Common myeloid progenitor, CD34-positive (primary cell): Measurements from ENCODE around the gene GPR85.

Experiments used
- CTCF ChIA-PET: fragments of 350-600 bp; sonication (Branson Sonifier 250); formaldehyde crosslinking; loops from one replicate; lab custom pipeline; 2021; ENCODE audit warnings: antibody characterized with exemption; lab: Charles Lee
- POLR2A ChIA-PET: fragments of 350-600 bp; sonication (Branson Sonifier 250); formaldehyde crosslinking; loops from one replicate; lab custom pipeline; 2021; ENCODE audit warnings: antibody characterized with exemption; lab: Charles Lee
- DNase-seq, 3 donors: peaks; one replicate each; pipeline versions ENCODE4 v3.0.0 to v3.0.0-alpha.2; 2013
- H3K27ac ChIP-seq, 2 experiments: 1 replicate in 1 of 2; 2 replicates in 1 of 2; pipeline ENCODE4 v1.7.0; 2013; ENCODE audit warnings: inconsistent platforms in 2 of 2, low read length in 2 of 2, mild to moderate bottlenecking in 2 of 2, low read depth in 1 of 2, moderate library complexity in 1 of 2; ENCODE audit not compliant: severe bottlenecking in 2 of 2, insufficient read depth in 1 of 2, poor library complexity in 1 of 2
- H3K27me3 ChIP-seq, 5 experiments: replicated peaks in 2 of 5; 1 replicate in 3 of 5; 2 replicates in 2 of 5; pipeline versions ENCODE4 v1.6.1 to v1.7.0; 2013; ENCODE audit warnings: low read length in 4 of 5, mild to moderate bottlenecking in 2 of 5, moderate library complexity in 2 of 5, inconsistent platforms in 1 of 5; ENCODE audit not compliant: insufficient read depth in 5 of 5, control insufficient read depth in 4 of 5
- H3K36me3 ChIP-seq, 4 experiments: 1 replicate in 2 of 4; 2 replicates in 2 of 4; pipeline versions ENCODE4 v1.6.1 to v1.7.0; 2013; ENCODE audit warnings: low read length in 3 of 4, control low read depth in 1 of 4, mild to moderate bottlenecking in 1 of 4; ENCODE audit not compliant: control insufficient read depth in 4 of 4, insufficient read depth in 4 of 4
- H3K4me1 ChIP-seq, 4 experiments: 1 replicate in 3 of 4; 2 replicates in 1 of 4; pipeline versions ENCODE4 v1.6.1 to v1.7.1; 2013; ENCODE audit warnings: low read length in 3 of 4, mild to moderate bottlenecking in 3 of 4, control low read depth in 1 of 4, inconsistent platforms in 1 of 4, moderate library complexity in 1 of 4; ENCODE audit not compliant: control insufficient read depth in 4 of 4, insufficient read depth in 4 of 4; ENCODE audit errors: control extremely low read depth in 1 of 4
- H3K4me3 ChIP-seq, 7 experiments: 1 replicate in 4 of 7; 2 replicates in 3 of 7; pipeline versions ENCODE4 v1.5.1 to v1.7.0; 2013; ENCODE audit warnings: mild to moderate bottlenecking in 7 of 7, low read length in 6 of 7, moderate library complexity in 6 of 7, inconsistent platforms in 2 of 7, low read depth in 2 of 7, control low read depth in 1 of 7; ENCODE audit not compliant: insufficient read depth in 4 of 7, control insufficient read depth in 1 of 7; ENCODE audit errors: extremely low read depth in 1 of 7
- H3K9me3 ChIP-seq, 5 experiments: 1 replicate in 4 of 5; 2 replicates in 1 of 5; pipeline versions ENCODE4 v1.6.1 to v1.7.1; 2013; ENCODE audit warnings: low read length in 4 of 5, mild to moderate bottlenecking in 2 of 5, inconsistent platforms in 1 of 5, low read depth in 1 of 5, moderate library complexity in 1 of 5; ENCODE audit not compliant: control insufficient read depth in 4 of 5, insufficient read depth in 2 of 5; ENCODE audit errors: control extremely low read depth in 1 of 5
- WGBS: methylation state at CpG from one replicate; pipeline ENCODE4 v1.1.5; 2013; ENCODE audit not compliant: insufficient coverage; 5-methylcytosine and 5-hydroxymethylcytosine counted together

The GPR85 gene

GRCh38 chr7:113084496-113085172, 2.0 kb downstream of the GPR85 start:
- peaks cover 0 to 31% (median 11%) of the 10 kb centered on the region in 4 experiments for H3K4me1 ChIP-seq
- peak overlapping the region in 1 of 7 experiments; percentile 64 for H3K4me3 ChIP-seq
- 95% methylated on average over 2 of the region's 4 CpGs for WGBS
- H3K27me3 ChIP-seq: peaks cover 0 to 31% (median 15%) of the 10 kb centered on the region in 5 experiments
- H3K9me3 ChIP-seq: no peaks in the 10 kb centered on the region
- H3K36me3 ChIP-seq: no peaks in the 10 kb centered on the region
- no peak overlapping the region for H3K27ac ChIP-seq
- peak in 1 of 3 donors; percentile 44 for DNase-seq
- CTCF ChIA-PET: no interaction called here
- POLR2A ChIA-PET: no interaction called here

- CTCF ChIA-PET: no interaction called here
- Histone ChIP-seq H3K27ac (no peak overlapping the region), H3K36me3 (no peaks in the 10 kb centered on the region), H3K4me3 (peak overlapping the region in 1 of 7 experiments; percentile 32), H3K27me3 (peaks cover 0 to 31% (median 15%) of the 10 kb centered on the region in 5 experiments), H3K4me1 (peaks cover 0 to 31% (median 11%) of the 10 kb centered on the region in 4 experiments), H3K9me3 (no peaks in the 10 kb centered on the region)
- WGBS: 97% methylated on average over 8 of the region's 10 CpGs
- no peak for DNase-seq
- POLR2A ChIA-PET: no interaction called here
These were observed 2.7 kb downstream of the GPR85 start for GRCh38 chr7:113083816-113084495.

GRCh38 chr7:113083132-113083815, 3.4 kb downstream of the GPR85 start:
- H3K4me3 ChIP-seq: no peak overlapping the region
- no peak overlapping the region for H3K27ac ChIP-seq
- POLR2A ChIA-PET: no interaction called here
- no peaks in the 10 kb centered on the region for H3K36me3 ChIP-seq
- CTCF ChIA-PET: no interaction called here
- DNase-seq: no peak
- 100% methylated on average over 1 of the region's 1 CpG for WGBS
- H3K4me1 ChIP-seq: peaks cover 0 to 31% (median 11%) of the 10 kb centered on the region in 4 experiments
- H3K9me3 ChIP-seq: no peaks in the 10 kb centered on the region
- peaks cover 0 to 31% (median 15%) of the 10 kb centered on the region in 5 experiments for H3K27me3 ChIP-seq

- H3K27ac ChIP-seq: no peak overlapping the region
- DNase-seq: no peak
- H3K36me3 ChIP-seq: no peaks in the 10 kb centered on the region
- POLR2A ChIA-PET: interaction anchor here (0.5 kb wide), 1 partner anchor 252 kb away, joined by 3 read pairs; no protein-coding TSS in a partner anchor
- CTCF ChIA-PET: interaction anchor here (0.8 kb wide), 1 partner anchor 17 kb away, joined by 3 read pairs; no protein-coding TSS in a partner anchor
- peaks cover 0 to 2% (median 0%) of the 10 kb centered on the region in 5 experiments for H3K27me3 ChIP-seq
- 100% methylated on average over 1 of the region's 2 CpGs for WGBS
- no peaks in the 10 kb centered on the region for H3K9me3 ChIP-seq
- no peak overlapping the region for H3K4me3 ChIP-seq
- H3K4me1 ChIP-seq: no peaks in the 10 kb centered on the region
These were observed 8.3 kb downstream of the GPR85 start for GRCh38 chr7:113078331-113078730.

GRCh38 chr7:113076703-113077102, 9.9 kb downstream of the GPR85 start:
- Histone ChIP-seq H3K27ac (no peak overlapping the region), H3K4me3 (no peak overlapping the region), H3K36me3 (no peaks in the 10 kb centered on the region), H3K27me3 (no peaks in the 10 kb centered on the region), H3K4me1 (peaks cover 0 to under 1% (median 0%) of the 10 kb centered on the region in 4 experiments), H3K9me3 (no peaks in the 10 kb centered on the region)
- POLR2A ChIA-PET: no interaction called here
- no peak for DNase-seq
- CTCF ChIA-PET: no interaction called here
- WGBS: no CpG with 5 or more reads among the region's 3 CpGs

GRCh38 chr7:113071465-113071864, 15.2 kb downstream of the GPR85 start:
- ChIA-PET POLR2A (no interaction called here), CTCF (no interaction called here)

More at GRCh38 chr7:113071465-113071864, 15.2 kb downstream of the GPR85 start:
- H3K36me3 ChIP-seq: no peaks in the 10 kb centered on the region
- H3K27ac ChIP-seq: no peak overlapping the region
- H3K27me3 ChIP-seq: peaks cover 0 to 2% (median 0%) of the 10 kb centered on the region in 5 experiments
- H3K4me1 ChIP-seq: peaks cover 0 to 6% (median 0%) of the 10 kb centered on the region in 4 experiments
- no peaks in the 10 kb centered on the region for H3K9me3 ChIP-seq
- WGBS: no CpG with 5 or more reads among the region's 1 CpG
- peak in 2 of 3 donors; percentile 43 to 53 for DNase-seq
- H3K4me3 ChIP-seq: no peak overlapping the region
